GM21737 (cell line): ENCODE data around the gene DSCAM.

Experiments used
- ATAC-seq: cut with Tn5 transposase; IDR thresholded peaks from one replicate; pipeline ENCODE4 v1.9.1; 2021; ENCODE audit warnings: mild to moderate bottlenecking, moderate library complexity; ENCODE audit not compliant: unreplicated experiment

DSCAM gene

DNA sequence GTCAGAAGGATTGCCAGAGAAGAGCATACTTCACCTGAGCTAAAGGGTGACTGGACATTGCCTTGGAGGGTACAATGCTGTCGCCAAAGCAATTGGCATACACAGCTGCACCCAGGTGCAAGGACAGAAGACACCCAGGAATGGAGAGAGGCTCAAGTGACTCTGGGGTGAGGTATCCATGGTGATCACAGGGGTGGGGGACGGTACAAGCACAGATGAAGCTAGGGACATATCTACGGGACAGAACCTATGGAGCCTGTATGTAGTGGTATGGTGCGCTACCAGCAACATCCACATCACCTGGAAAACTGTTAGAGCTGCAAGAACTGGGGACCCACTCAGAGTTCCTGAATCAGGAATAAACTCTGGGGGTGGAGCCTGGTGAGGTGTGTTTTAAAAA, 693.6 kb downstream of the DSCAM start:
- ATAC-seq, result no peak

DNA sequence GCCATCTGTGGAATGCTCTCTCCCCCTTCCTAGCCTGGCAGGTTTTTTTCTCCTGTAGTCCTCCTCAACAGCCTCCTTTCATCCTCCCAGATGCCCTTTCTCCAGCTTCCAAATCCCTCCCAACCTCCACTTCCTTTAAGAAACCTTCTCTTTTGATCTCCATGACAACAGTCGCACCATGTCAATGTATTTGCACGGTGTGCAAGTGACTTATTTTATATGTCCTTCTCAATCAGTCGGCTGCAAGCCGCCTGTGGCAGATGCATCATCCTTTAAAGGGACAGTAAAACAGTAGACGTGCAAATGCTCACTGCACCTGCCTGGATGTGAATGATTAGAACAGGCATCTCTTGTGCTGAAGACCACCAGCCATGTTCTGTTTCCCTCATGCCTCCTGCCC, 694.5 kb downstream of the DSCAM start:
- ATAC-seq, result no peak

DNA sequence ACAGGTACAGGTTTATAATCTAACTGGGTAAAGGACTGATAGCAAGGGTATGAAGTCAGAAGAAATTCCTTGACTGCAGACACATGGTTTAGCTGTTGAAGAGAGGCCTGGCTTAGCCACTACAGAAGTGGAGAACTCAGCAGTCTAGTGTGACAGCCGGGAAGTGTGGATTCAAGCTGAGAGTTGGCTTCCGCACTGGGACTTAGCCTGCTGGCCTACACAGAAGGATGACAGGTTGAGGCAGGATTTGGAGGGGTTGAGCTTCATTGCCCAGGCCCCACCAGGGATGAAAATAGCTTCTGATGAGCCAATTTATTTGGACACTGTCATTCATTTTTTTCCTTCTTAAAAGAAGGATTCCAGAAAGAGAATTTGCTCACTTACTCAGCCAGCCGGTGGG, 695.3 kb downstream of the DSCAM start:
- ATAC-seq, result no peak

DNA sequence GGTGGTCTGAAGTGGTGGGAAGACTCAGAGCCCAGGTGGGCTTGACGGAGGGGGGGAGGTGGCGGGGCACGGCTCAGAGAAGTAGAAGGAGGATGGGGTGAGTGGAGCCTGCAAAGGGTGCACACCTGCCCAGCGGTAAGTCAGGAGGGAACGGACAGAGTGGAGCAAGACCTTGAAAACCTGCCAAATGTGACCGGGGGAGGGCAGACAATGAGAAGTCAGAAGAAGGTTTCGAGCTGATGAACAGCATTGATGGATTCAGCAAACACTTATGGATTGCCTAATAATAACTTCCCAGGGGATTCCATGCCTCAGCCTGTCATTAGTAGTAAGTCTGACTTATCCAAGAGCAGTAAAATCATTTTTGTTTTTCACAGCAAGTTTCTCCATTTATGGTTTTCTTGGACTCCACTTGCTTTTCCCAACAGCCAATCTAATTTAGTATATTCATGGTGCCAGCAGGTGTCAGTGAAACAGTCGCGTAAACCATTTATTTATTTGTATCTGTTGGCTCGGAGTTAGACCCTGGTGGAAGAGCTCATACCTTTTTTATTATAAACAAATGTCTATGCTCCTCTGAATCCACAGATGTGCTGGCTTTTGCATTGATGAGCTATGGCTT, 700.6 kb downstream of the DSCAM start:
- no peak for ATAC-seq

DNA sequence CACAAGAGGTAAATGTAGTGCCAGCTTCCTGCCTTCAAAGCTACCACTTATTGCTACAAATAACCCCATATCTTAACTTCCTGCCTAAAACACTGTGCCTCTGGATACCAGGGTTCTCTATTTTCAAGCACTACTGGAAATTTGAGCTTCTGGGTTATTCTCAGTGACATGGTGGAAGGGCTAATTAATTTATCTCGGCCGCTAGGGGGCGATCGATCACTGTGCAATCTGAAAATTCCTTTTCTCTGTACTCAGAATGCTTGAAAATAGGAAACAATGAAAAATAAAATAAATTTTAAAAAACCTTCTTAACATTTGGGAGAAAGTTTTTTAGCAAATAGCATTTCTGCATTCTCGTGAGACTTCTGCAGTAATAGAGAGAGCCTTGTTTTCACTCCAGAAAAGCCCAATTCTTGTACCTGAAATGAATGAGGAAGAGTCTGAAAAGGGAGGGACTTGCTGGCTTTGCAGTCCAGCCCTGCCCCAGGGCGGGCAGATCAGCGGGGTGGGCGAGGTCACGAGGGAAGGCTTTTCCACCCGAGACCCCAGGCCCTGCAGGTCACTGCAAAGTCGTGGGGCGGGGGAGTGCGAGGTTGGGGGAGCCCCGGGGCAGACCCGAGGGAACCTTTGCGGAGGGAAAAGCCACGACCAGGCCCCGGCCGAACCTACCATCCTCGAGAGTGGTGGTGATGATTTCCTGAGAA, 703.0 kb downstream of the DSCAM start:
- no peak for ATAC-seq

DNA sequence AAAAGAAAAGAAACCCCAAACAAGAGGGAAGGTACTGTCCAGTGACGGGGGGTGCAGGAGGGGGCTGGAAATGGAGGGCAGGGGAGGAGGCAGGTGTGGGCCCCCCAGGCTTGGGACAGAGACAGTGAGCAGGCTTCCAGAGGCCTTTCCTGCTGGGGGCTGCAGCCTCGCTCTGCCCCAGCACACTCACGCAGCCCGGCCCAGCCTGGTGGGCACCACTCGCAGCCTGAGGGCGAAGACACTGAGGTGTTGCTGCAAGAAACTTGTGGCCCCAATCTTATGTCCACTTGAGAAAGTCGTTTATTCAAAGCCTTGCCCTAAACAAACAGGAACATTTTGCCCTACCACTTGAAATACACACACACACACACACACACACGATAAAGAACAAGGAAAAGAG, 705.3 kb downstream of the DSCAM start:
- no peak for ATAC-seq

DNA sequence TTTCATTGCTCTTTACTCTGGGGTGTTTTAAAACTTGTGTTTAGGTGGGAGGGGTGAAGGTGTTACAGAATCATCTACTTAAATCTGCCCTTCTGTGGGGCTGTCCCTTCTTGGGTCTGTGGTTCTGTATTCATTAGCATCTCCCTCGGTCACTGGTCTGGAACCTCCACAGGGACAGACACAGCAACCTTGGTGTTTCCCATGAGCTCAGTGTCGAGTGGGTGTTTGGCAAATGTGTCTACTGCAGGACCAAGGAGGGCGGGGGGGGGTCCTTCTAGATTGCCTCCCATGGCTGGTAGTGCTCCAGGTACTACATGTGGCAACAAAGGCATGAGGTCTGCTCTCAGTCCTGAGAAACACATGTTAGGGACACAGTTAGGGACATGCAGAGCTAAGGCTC, 706.3 kb downstream of the DSCAM start:
- ATAC-seq, result no peak

DNA sequence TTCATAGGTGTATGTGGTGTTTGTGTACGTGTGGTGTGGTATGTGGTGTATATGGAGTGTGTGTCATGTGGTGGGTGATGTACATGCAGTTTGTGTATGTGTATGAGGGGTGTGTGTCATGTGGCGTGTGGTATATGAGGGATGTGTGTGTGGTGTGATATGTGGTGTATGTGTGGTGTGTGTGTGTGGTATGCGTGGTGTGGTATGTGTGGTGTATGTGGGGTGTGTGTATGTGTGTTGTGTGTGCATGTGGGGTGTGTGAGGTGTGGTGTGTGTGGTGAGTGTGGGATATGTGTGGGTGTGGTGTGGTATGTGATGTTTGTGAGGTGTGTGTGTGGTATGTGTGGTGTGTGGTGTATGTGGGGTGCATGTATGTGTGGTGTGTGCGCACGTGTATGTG, 707.3 kb downstream of the DSCAM start:
- no peak for ATAC-seq

DNA sequence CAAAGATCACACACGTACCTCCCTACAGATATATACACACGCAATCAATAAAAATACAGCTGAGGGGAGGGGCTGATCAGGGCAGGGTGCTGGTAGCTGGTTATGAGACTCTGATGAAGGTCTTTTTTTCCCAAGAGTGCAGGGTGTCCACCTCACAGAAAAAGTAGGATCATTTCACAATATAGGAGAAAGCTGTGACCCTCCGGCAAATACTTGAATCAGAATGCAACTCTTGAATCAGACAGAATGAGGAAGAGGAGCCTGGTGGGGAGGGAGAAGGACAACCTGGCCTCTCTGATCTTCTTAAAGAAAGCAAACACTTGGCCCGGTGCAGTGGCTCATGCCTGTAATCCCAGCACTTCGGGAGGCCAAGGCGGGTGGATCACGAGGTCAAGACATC, 710.4 kb downstream of the DSCAM start:
- ATAC-seq, result no peak

DNA sequence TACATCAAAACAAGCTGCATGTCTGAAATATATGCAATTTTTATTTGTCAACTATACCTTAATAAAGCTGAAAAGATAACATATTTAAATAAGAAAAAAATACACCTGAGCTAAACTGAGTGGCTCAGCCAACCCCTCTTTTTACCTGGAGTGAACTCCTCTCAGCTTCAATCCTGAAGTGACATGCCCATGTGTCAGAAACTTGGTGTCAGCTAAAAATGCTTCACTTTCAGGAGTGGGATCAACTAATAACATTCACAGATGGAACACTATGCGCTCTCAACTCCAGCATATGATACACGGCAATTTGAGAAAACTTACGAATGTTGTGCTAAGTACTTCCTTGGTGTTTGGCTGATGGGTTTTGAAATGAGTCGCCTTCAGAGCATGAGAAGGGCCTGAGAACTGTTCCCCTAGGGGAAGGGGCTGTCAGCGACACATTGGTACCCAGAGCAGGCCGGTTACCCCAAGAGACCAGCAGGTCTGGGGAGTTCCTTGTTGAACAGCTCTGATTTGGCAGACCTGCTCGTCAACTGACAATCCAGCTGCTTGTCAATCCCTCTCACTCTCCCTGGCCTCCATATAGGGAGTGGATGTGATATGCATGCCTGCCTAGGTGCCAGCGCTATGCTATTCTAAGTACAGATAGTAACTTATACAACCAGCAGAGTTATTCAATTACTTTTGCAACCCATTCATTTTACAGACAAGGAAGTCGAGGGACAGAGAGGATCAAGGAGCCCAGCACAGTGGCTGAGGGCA, 712.0 kb downstream of the DSCAM start:
- ATAC-seq, result no peak

DNA sequence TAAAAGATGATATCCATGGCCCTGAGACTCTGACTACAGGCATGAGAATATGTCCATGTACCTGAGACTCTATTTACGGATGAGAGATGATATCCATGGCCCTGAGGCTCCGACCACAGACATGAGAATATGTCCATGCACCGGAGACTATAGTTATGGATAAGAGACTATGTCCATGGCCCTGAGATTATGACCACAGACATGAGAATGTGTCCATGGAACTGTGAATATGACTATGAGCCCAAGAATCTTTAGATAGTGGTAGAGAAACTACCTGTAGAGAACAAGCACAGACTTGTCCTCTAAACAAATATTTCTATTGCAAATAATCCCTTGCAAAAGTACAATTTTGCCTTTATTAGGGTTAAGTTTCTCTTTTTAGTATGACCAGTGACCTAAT, 716.5 kb downstream of the DSCAM start:
- ATAC-seq, result no peak

DNA sequence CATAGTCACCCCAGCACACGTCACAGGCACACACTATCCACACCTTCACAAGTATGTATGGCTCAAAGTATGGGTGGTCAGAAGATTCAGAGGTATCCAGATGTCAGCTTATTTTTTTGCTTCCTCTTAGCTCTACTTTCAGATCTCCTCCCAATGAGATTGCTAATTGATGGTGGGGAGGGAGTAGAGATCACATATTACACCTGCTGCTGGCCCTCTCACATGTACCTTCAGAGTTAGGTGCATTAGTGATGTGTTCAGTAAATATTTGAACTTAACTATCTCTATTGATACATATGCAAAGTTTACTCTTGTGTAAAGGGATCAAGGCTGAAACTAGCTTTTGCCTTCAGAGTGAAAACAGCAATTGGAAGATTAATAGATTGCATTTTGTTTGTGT, 717.1 kb downstream of the DSCAM start:
- ATAC-seq, result no peak

DNA sequence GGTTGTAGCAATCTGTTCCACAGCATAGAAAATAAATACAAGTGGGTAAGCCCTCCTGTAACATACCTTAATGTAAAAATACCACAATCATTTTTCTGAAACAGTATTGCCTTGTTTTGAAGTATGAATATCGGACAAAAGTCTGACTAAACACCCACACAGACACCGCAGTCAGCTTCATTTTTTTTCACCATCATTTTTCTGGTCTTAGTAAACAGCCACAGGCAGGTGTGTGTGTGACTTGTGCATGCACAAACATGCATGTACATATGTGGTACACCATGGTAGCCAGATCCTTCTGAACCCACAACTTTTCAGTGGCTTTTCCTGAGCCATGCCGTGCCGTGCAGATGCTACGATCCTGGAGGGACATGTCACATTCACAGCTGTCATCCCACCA, 718.1 kb downstream of the DSCAM start:
- ATAC-seq, result no peak

DNA sequence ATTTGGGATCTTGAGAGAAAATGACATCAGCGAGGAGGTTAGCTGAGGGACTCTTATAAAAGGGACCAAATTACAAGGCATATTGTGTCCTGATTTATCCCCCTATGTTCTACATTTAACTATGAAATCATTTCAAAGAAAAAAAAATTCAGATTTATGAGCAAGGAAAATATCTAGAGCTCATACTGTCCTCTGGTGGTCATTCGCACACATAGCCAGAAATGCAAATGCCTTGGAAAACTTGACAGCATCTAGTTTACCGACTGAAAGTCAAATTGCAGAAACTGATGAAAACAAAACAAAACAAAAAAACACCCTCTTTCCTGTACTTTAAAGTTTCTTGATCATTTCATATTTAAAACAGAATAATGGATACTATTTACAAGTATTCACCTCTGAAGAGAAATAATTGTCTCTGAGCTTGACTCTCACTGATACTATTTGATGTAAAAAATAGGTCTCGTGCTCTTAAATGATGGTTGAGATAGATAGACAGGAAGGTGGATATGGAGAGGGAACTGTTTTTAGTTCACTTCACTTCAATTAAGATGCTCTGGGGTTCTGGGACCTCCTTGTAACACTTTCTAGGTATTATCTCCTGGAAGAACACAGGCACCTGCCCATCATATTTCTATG, 725.9 kb downstream of the DSCAM start:
- ATAC-seq, result no peak

DNA sequence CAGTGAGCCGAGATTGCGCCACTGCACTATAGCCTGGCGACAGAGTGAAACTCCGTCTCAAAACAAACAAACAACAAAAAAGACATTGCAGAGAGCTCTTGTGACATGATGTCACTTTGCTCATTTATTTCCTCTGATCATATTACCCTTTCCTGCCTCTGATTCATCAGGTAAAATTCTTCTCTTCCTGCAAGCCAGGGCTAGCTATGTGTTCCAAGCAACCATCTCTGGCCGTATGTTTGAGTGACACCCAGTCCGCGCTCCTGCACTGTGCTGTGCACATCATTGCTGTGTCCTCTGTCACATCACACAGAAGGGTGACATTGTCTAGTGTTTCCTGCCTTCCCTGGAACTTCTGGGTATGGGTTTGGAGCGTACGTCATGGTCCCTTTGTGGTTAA, 728.4 kb downstream of the DSCAM start:
- ATAC-seq, result no peak

DNA sequence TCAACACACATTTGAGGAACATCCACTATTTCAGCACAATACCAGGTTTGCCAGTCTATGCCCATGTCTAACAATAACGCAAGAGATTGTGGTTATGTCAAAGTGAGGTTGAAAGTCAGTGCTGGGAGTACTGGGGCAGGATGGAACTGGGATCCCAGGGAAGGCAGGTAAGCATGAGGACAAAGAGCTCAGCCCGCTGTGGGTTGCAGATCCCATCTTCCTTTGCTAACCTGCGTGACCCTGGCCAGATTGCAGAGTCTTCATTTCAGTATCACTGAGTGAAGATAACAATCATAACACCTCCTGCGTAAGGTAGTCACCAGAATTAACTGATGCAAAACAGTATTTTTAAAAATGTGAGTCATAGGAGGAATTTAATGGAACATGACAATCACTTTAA, 729.7 kb downstream of the DSCAM start:
- no peak for ATAC-seq

DNA sequence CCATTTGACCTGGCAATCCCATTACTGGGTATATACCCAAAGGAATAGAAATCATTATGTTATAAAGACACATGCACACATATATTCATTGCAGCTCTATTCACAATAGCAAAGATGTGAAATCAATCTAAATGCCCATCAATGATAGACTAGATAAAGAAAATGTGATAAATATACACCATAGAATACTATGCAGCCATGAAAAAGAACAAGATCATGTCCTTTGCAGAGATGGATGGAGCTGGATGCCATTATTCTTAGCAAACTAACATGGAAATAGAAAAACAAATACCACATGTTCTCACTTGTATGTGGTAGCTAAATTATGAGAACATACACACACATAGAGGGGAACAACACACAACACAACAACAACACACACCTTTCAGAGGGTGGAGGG, 731.2 kb downstream of the DSCAM start:
- ATAC-seq, result no peak

DNA sequence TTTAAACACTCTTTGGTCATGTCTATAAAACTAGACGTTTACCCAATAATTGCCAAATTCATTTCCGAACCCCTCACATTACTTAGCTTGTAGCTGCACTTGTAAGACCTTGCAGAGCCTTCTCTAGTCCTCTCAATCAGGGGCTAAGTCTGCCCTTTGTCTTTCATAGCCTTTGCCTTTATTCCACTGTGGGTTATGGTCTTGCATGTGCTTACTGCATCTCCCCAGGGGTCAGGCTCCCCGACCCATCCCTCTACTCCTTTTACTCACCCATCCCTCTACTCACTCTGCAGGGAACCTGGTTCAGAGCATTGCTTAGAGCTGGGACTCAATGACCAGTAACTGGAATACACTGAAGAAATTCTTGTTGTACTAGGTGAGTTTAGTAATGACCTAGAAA, 744.3 kb downstream of the DSCAM start:
- no peak for ATAC-seq

DNA sequence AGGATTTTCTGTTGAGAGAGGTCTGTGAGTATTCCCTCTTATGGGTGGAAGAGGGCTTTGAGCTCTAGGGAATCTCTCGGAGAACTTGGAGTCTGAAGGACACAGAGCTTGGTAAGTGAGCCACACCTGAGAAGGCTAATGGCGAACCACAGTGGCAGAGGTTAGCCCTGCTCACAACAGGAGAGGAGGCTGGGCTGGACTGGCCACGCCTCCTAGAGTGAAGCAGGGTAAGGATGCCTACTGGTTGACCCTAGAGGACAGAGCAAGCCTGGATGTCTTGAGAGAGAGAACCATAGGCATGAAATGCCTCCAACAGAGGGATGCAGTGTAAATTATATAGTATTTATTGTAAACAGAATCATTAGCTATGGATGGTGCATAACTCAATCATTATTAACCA, 747.1 kb downstream of the DSCAM start:
- ATAC-seq, result no peak

DNA sequence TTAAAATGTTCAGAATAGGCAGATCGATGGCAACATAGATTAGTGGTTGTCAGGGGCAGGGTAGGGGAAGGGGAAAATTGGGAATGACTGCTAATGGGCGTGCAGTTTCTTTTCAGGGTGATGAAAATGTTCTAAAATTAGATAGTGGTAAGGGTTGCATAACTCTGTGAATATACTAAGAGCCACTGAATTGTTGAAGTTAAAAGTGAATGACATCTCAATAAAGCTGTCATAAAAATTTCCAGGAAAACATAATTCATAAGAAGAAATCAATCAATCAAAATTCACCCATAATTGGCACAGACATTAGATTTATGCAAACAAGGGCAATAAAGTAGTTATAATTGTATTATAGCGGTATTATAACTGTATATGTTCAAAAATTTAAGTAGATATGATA, 751.5 kb downstream of the DSCAM start:
- ATAC-seq, result no peak

DNA sequence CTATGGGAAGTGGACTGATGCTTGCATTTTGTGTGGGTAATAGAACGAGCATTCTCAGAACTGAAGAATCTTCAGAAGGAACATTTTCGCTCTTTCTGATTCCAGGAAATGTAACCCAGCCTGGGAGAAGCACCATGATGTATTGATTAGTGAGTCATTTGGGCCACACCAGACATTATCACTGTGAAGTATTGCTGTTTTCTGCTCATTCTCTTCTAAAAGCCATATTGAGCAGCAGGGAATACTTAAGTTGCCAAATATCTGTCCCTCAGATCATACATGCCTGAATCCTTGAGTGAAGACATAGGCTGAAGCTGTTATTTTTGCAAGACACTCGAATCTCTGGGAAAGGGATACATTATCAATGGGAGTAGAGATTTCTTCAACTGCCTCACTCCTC, 766.6 kb downstream of the DSCAM start:
- no peak for ATAC-seq

DNA sequence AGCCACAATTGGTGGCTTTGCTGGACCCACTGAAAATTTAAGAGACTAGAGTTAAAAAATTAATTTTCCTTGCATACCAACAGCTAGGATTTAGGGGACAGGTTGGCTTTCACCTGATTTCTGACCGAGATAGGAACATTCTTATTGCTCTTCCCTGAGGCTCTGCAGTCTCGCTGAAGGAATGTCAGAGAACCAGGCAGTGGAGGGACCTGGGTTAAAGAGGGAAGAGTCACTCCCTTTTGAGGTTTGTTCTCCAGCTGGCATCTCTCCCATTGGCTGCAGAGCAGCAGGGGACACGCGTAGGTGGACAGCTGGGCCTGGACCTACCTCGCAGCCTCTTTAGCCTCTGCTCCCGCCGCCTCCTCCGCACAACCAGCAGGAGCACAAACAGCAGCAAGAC, 772.2 kb downstream of the DSCAM start:
- no peak for ATAC-seq
